GM13977 (cell line): ENCODE data around the gene CLCN2.

ENCODE experiments used
- DNase-seq: peaks from one replicate; pipeline ENCODE4 v3.0.0; 2012; ENCODE audit warnings: low spot score
- CTCF ChIP-seq: IDR thresholded peaks from 2 replicates; pipeline ENCODE4 v1.5.1; 2012; ENCODE audit warnings: mild to moderate bottlenecking, control low read depth; ENCODE audit not compliant: insufficient read depth; ENCODE audit errors: extremely low read depth, missing control alignments
- in situ Hi-C: fragments of 300-500 bp; cut with MboI; formaldehyde crosslinking; loops from one replicate; pipeline ENCODE4 v1.12.0; 2022; ENCODE audit warnings: low sequenced_read_pairs, low pct_unique_long_range_greater_than_20kb, mixed read lengths, inconsistent platforms; ENCODE audit not compliant: unreplicated experiment

The CLCN2 gene

GRCh38 chr3:184327171-184327570 lies 34.2 kb downstream of the CLCN2 start:
- in situ Hi-C loops: no loop called here
- DNase-seq: no peak
- no peak for TF ChIP-seq CTCF

DNA sequence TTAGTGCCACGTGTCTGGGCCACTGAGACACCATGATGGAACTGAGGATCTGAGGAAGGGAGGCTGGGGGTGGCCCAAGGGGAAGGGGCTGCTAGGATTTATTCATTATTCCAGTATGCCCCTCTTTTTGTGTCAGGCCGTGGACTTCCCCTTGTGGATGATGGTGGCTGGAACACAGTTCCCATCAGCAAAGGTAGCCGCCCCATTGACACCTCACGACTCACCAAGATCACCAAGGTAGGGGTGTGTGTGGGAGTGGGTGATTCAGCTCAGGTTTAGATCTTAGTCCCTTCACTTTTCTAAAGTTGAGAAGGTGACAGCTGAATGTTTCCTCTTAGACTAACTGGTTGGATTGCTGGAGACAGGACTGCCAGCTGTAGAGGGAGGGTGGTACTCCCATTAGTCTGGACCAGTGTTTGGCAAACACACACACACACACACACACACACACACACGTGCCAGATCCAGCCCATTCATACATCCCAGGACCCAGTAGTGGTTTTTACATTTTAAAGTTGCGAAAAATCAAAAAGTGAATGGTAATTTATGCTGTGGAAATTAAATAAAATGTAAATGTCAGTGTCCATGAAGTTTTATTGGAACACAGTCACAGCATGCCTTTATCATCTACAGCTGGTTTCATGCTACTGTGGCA lies 35.6 kb downstream of the CLCN2 start:
- TF ChIP-seq CTCF: no peak
- in situ Hi-C loops: no loop called here
- peak; percentile 16 for DNase-seq

- DNase-seq: no peak
- no peak for TF ChIP-seq CTCF
Measured at GRCh38 chr3:184325269-184325668, 36.1 kb downstream of the CLCN2 start.

DNA sequence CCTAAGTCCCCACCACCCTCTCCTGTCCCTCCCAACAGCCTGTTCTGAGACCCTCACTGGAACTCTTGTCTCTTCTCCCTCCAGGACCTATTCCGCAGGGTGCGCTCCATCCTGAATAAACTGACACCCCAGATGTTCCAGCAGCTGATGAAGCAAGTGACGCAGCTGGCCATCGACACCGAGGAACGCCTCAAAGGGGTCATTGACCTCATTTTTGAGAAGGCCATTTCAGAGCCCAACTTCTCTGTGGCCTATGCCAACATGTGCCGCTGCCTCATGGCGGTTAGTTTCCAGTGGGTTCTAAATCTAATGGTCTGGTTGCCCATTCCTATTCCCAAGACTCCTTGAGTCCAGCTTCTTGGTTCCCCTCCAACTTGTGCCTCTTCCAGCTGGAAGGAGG lies 37.7 kb downstream of the CLCN2 start:
- no peak for TF ChIP-seq CTCF
- DNase-seq: peak; percentile 11
- in situ Hi-C loops: no loop called here

More at GRCh38 chr3:184325269-184325668, 36.1 kb downstream of the CLCN2 start:
- in situ Hi-C loops: no loop called here

DNA sequence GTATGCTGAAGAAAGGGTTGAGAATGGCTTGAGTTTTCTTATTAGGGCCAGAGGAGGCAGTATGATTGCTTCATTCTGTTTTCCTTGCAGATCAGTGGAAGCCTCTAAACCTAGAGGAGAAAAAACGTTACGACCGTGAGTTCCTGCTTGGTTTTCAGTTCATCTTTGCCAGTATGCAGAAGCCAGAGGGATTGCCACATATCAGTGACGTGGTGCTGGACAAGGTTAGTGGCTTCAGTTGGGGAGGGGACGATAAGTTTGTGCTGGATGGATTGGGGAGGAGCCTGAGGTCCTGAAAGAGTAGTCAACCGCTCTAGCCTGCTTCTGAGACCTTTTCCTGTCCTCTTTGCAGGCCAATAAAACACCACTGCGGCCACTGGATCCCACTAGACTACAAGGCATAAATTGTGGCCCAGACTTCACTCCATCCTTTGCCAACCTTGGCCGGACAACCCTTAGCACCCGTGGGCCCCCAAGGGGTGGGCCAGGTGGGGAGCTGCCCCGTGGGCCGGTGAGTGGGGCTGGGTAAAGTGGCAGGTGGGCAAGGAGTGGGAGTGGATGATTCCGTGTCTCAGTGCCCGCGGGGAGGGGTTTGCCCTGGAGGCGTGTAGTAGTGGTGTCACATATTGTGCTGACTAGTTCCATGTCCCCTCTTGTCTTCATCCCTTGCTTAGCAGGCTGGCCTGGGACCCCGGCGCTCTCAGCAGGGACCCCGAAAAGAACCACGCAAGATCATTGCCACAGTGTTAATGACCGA lies 38.5 kb downstream of the CLCN2 start:
- in situ Hi-C loops: no loop called here
- no peak for TF ChIP-seq CTCF
- peak; percentile 13 for DNase-seq

GRCh38 chr3:184321666-184322065 lies 39.7 kb downstream of the CLCN2 start:
- in situ Hi-C loops: no loop called here
- no peak for DNase-seq
- no peak for TF ChIP-seq CTCF
